Esophagus muscularis mucosa (tissue), 4 donors: Measurements from ENCODE around the gene PRDM1.

ENCODE experiments used
- EP300 ChIP-seq: sonication (generic); formaldehyde crosslinking; IDR thresholded peaks from one replicate; pipeline ENCODE4 v1.6.1; 2017; ENCODE audit warnings: antibody characterized with exemption
- POLR2A ChIP-seq: fragments of 450-650 bp; IDR thresholded peaks from one replicate; pipeline ENCODE4 v1.6.1; 2017; ENCODE audit warnings: antibody characterized with exemption, moderate library complexity, mild to moderate bottlenecking, low read depth
- POLR2AphosphoS5 ChIP-seq, 2 donors: sonication (generic); formaldehyde crosslinking; IDR thresholded peaks; one replicate each; pipeline ENCODE4 v1.6.1; 2017; ENCODE audit warnings: antibody characterized with exemption in 2 of 2
- TF ChIP-seq, protein P1 (sequence below), 3 experiments: fragments of 200-600 bp in 2 of 3; fragments of 450-650 bp in 1 of 3; sonication (generic) in 2 of 3; IDR thresholded peaks; one replicate each; pipeline ENCODE4 v1.5.1; 2017 to 2019; ENCODE audit warnings: antibody characterized with exemption in 3 of 3, mild to moderate bottlenecking in 2 of 3, moderate library complexity in 1 of 3

DNA sequence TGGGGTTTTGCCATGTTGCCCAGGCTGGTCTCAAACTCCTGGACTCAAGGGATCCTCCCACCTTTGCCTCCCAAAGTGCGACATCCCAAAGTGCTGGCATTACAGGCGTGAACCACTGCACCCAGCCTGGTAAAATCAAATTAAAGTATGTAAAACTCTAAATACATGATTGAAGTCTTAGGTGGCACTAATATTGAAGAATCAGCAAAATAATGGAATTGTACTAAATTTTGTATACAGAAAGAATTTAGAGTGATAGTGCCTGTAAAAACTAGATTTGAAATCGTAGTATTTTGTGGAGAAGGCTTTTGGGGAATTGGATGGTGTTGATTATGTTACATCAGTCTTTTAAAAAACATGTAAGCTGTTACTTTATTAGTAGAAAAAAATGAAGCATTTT lies 10.0 kb upstream of the PRDM1 start:
- TF ChIP-seq, protein P1, sequence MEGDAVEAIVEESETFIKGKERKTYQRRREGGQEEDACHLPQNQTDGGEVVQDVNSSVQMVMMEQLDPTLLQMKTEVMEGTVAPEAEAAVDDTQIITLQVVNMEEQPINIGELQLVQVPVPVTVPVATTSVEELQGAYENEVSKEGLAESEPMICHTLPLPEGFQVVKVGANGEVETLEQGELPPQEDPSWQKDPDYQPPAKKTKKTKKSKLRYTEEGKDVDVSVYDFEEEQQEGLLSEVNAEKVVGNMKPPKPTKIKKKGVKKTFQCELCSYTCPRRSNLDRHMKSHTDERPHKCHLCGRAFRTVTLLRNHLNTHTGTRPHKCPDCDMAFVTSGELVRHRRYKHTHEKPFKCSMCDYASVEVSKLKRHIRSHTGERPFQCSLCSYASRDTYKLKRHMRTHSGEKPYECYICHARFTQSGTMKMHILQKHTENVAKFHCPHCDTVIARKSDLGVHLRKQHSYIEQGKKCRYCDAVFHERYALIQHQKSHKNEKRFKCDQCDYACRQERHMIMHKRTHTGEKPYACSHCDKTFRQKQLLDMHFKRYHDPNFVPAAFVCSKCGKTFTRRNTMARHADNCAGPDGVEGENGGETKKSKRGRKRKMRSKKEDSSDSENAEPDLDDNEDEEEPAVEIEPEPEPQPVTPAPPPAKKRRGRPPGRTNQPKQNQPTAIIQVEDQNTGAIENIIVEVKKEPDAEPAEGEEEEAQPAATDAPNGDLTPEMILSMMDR (IDR thresholded peaks at IDR 0.05) = no peak
- TF ChIP-seq EP300 = no peak
- TF ChIP-seq POLR2A = no peak
- TF ChIP-seq POLR2AphosphoS5 (IDR thresholded peaks at IDR 0.05) = no peak
